Measurements from ENCODE around the gene SNX21. TPM values are rescaled to one million over a fixed set of nuclear protein-coding genes. Genes with fewer than 3 reads are reported as not detected.
A peak's percentile ranks its signal among the peaks of the same experiment; 100 is the strongest.
"Not testable (repeated sequence)": the region's sequence is repeated elsewhere in the genome, so short reads cannot be mapped to it uniquely, and the experiment has no call there.

Gene SNX21
- total RNA-seq, 2 experiments from 2014 or later, result 0.36 to 0.89 TPM

DNA sequence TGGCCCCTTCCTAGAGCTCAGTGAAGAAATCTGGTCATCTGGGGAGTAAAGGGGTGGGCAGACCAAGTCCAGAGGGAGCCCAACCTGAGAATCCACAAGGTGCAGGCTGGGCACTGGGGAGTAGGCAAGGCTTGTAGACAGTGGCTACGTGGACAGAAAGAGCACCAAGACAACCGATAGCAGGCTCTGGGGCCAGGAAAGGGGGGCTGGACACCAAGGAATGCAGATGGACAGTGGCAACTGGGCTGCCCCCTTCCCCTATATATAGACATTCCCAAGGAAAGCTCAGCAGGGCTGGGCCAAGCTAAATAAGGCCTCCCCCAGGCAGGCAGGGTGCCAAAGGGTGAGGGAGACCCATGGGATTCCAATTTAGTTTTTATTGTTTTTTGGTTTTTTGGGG is 5.0 kb upstream of the SNX21 start:
- H3K4me1 Mint-ChIP-seq (ENCODE audit: low read depth), result peaks cover 18% of the 10 kb centered on the region
- no peaks in the 10 kb centered on the region for H3K36me3 Mint-ChIP-seq (ENCODE audit: low read depth)
- peaks cover 0 to 5% of the 10 kb centered on the region in 2 experiments for H3K9me3 ChIP-seq (ENCODE audit: control insufficient read depth in 1 of 2, insufficient read depth in 1 of 2, low read length in 2 of 2)
- TF ChIP-seq, protein P1, sequence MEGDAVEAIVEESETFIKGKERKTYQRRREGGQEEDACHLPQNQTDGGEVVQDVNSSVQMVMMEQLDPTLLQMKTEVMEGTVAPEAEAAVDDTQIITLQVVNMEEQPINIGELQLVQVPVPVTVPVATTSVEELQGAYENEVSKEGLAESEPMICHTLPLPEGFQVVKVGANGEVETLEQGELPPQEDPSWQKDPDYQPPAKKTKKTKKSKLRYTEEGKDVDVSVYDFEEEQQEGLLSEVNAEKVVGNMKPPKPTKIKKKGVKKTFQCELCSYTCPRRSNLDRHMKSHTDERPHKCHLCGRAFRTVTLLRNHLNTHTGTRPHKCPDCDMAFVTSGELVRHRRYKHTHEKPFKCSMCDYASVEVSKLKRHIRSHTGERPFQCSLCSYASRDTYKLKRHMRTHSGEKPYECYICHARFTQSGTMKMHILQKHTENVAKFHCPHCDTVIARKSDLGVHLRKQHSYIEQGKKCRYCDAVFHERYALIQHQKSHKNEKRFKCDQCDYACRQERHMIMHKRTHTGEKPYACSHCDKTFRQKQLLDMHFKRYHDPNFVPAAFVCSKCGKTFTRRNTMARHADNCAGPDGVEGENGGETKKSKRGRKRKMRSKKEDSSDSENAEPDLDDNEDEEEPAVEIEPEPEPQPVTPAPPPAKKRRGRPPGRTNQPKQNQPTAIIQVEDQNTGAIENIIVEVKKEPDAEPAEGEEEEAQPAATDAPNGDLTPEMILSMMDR (IDR thresholded peaks at IDR 0.05), result no peak
- peaks cover 14% of the 10 kb centered on the region for H3K27me3 Mint-ChIP-seq
- intact Hi-C loops (cut with DNase I, micrococcal nuclease), result no loop called here
- DNase-seq, result no peak
- H3K27ac Mint-ChIP-seq, result no peak overlapping the region
- ChIA-PET POLR2A (interaction anchor here (0.7 kb wide), 1 partner anchor 1717 kb away, joined by 3 read pairs; no protein-coding TSS in a partner anchor), CTCF (no interaction called here)
- no peak for ATAC-seq (ENCODE audit: poor library complexity)
- no peak overlapping the region for H3K4me3 Mint-ChIP-seq
- no peak overlapping the region for H3K27ac ChIP-seq (ENCODE audit: low read depth in 1 of 2, low read length in 2 of 2)
- peaks cover 18% of the 10 kb centered on the region for H3K4me1 ChIP-seq (ENCODE audit: insufficient read depth, low read length)
- H3K36me3 ChIP-seq (ENCODE audit: insufficient read depth, low read length), result no peaks in the 10 kb centered on the region
- no peaks in the 10 kb centered on the region for H3K9me3 Mint-ChIP-seq
- no peak overlapping the region for H3K4me3 ChIP-seq (ENCODE audit: low read length)
- H3K27me3 ChIP-seq (ENCODE audit: control insufficient read depth in 1 of 2, insufficient read depth in 2 of 2, low read length in 2 of 2), result peaks cover 2 to 4% of the 10 kb centered on the region in 2 experiments

DNA sequence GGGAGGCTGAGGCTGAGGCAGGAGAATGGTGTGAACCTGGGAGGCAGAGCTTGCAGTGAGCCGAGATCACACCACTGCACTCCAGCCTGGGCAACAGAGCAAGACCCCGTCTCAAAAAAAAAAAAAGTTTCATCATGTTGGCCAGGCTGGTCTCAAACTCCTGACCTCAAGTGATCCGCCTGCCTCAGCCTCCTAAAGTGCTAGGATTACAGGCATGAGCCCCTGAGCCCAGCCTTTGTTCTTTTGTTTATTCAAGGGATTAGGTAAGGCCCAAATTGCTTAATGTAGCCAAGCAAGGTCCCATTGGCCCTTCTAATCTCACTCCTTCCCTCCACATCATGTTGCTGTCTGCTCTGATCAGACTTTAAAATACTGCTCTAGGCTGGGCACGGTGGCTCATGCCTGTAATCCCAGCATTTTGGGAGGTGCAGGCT is 3.9 kb upstream of the SNX21 start:
- H3K9me3 ChIP-seq (ENCODE audit: control insufficient read depth in 1 of 2, insufficient read depth in 1 of 2, low read length in 2 of 2); POLR2A ChIA-PET; H3K36me3 Mint-ChIP-seq (ENCODE audit: low read depth); ATAC-seq (ENCODE audit: poor library complexity); H3K27me3 ChIP-seq (ENCODE audit: control insufficient read depth in 1 of 2, insufficient read depth in 2 of 2, low read length in 2 of 2); H3K4me1 Mint-ChIP-seq (ENCODE audit: low read depth); H3K9me3 Mint-ChIP-seq; H3K4me3 Mint-ChIP-seq; H3K4me3 ChIP-seq (ENCODE audit: low read length); DNase-seq; intact Hi-C loops (cut with DNase I, micrococcal nuclease); H3K27ac ChIP-seq (ENCODE audit: low read depth in 1 of 2, low read length in 2 of 2); H3K36me3 ChIP-seq (ENCODE audit: insufficient read depth, low read length); H3K27ac Mint-ChIP-seq; CTCF ChIA-PET; H3K27me3 Mint-ChIP-seq: not testable (repeated sequence)
- H3K4me1 ChIP-seq (ENCODE audit: insufficient read depth, low read length), result peaks cover 19% of the 10 kb centered on the region

DNA sequence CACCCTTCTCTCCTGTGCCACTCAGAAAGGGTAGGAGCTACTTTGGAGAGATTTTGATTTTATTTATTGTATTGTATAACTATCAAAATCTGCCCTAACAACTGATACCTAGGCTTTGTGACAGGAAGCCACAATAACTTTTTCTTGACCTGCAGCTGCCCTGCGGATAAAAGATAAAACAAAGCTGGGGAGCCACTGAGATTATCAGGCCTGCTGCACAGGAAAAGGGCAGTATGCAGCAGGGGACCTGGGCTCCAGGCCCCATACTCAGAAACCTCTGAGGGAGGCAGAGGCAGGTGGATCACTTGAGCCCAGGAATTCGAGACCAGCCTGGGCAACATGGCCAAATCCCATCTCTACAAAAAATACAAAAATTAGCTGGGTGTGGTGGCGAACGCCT is 980 bp upstream of the SNX21 start:
- Mint-ChIP-seq H3K4me3 (peak overlapping the region; percentile 95), H3K4me1 (ENCODE audit: low read depth) (peaks cover 16% of the 10 kb centered on the region), H3K27me3 (no peaks in the 10 kb centered on the region), H3K9me3 (no peaks in the 10 kb centered on the region), H3K36me3 (ENCODE audit: low read depth) (no peaks in the 10 kb centered on the region), H3K27ac (peak overlapping the region; percentile 60)
- POLR2A ChIA-PET, result interaction anchor here (1.5 to 2.4 kb wide), 3 partner anchors 8 to 103 kb away, joined by 4 to 11 read pairs (median 8); partner anchors contain the start of genes ACOT8 and ZSWIM3
- Histone ChIP-seq H3K27ac (ENCODE audit: low read depth in 1 of 2, low read length in 2 of 2) (no peak overlapping the region), H3K4me3 (ENCODE audit: low read length) (no peak overlapping the region), H3K36me3 (ENCODE audit: insufficient read depth, low read length) (no peaks in the 10 kb centered on the region), H3K4me1 (ENCODE audit: insufficient read depth, low read length) (peaks cover 25% of the 10 kb centered on the region), H3K27me3 (ENCODE audit: control insufficient read depth in 1 of 2, insufficient read depth in 2 of 2, low read length in 2 of 2) (no peaks in the 10 kb centered on the region), H3K9me3 (ENCODE audit: control insufficient read depth in 1 of 2, insufficient read depth in 1 of 2, low read length in 2 of 2) (no peaks in the 10 kb centered on the region)
- ATAC-seq (ENCODE audit: poor library complexity) (no peak), DNase-seq (no peak)
- intact Hi-C loops (cut with DNase I, micrococcal nuclease), result no loop called here
- TF ChIP-seq, protein P1 (IDR thresholded peaks at IDR 0.05), result no peak
- CTCF ChIA-PET, result no interaction called here
